DND-41 (cell line): ENCODE data around the gene PIGBOS1.

Experiments
- ATAC-seq: fragments of 200-7000 bp; cut with Tn5 transposase; 3 replicates; pipeline ENCODE4 v1.9.1; 2021; ENCODE audit warnings: low read depth; ENCODE audit not compliant: insufficient read depth
- DNase-seq: peaks from one replicate; pipeline ENCODE4 v3.0.0-alpha.2; 2020
- H2AFZ ChIP-seq: 2 replicates; pipeline ENCODE4 v1.6.0; 2012; ENCODE audit warnings: low read depth, low read length
- H3K27ac ChIP-seq: 2 replicates; pipeline ENCODE4 v1.5.1; 2012; ENCODE audit warnings: low read length, inconsistent platforms
- H3K27me3 ChIP-seq: fragments of 200-600 bp; sonication (generic); 2 replicates; pipeline ENCODE4 v1.6.0; 2012; ENCODE audit warnings: low read length, mild to moderate bottlenecking, inconsistent platforms; ENCODE audit not compliant: insufficient read depth, poor library complexity
- H3K36me3 ChIP-seq: 2 replicates; pipeline ENCODE4 v1.5.1; 2012; ENCODE audit warnings: low read length, inconsistent platforms; ENCODE audit not compliant: insufficient read depth
- H3K4me1 ChIP-seq: 2 replicates; pipeline ENCODE4 v1.5.1; 2012; ENCODE audit warnings: mild to moderate bottlenecking, low read length; ENCODE audit not compliant: insufficient read depth
- H3K4me2 ChIP-seq: 2 replicates; pipeline ENCODE4 v1.6.0; 2012; ENCODE audit warnings: mild to moderate bottlenecking, moderate library complexity, low read length, inconsistent platforms; ENCODE audit not compliant: insufficient read depth
- H3K4me3 ChIP-seq, 2 experiments: fragments of 200-600 bp in 1 of 2; shearing (Covaris generic) in 1 of 2; 2 replicates each; pipeline ENCODE4 v1.5.1; 2012 to 2016; ENCODE audit warnings: inconsistent platforms in 2 of 2, low read length in 2 of 2, mild to moderate bottlenecking in 2 of 2, low read depth in 1 of 2, moderate library complexity in 1 of 2
- H3K79me2 ChIP-seq: 2 replicates; pipeline ENCODE4 v1.6.0; 2012; ENCODE audit warnings: low read length, inconsistent platforms; ENCODE audit not compliant: insufficient read depth
- H3K9ac ChIP-seq: 2 replicates; pipeline ENCODE4 v1.6.0; 2012; ENCODE audit warnings: low read depth, mild to moderate bottlenecking, inconsistent platforms, low read length, moderate library complexity
- H3K9me3 ChIP-seq: 2 replicates; pipeline ENCODE4 v1.5.1; 2012; ENCODE audit warnings: low read length, moderate library complexity, mild to moderate bottlenecking, inconsistent platforms; ENCODE audit not compliant: insufficient read depth, severe bottlenecking
- H4K20me1 ChIP-seq: 2 replicates; pipeline ENCODE4 v1.6.0; 2012; ENCODE audit warnings: low read length; ENCODE audit not compliant: insufficient read depth
- CTCF ChIP-seq: IDR thresholded peaks from 2 replicates; pipeline ENCODE4 v1.5.1; 2012; ENCODE audit warnings: borderline replicate concordance, low read length, moderate library complexity, mild to moderate bottlenecking; ENCODE audit not compliant: poor library complexity, severe bottlenecking; ENCODE audit errors: extremely low read depth
- EZH2 ChIP-seq: IDR thresholded peaks from 3 replicates; pipeline ENCODE4 v1.6.1; 2012; ENCODE audit warnings: borderline replicate concordance, low read depth, mild to moderate bottlenecking, moderate library complexity, low read length, inconsistent platforms; ENCODE audit not compliant: severe bottlenecking

PIGBOS1 gene

GRCh38 chr15:55356985-55357585 lies 38.2 kb upstream of the PIGBOS1 start:
- no peak for ATAC-seq
- no peak for TF ChIP-seq CTCF
- no peak for TF ChIP-seq EZH2
- no peak overlapping the region for H3K27ac ChIP-seq
- H3K9ac ChIP-seq, result no peak overlapping the region
- H3K4me1 ChIP-seq, result no peaks in the 10 kb centered on the region
- H3K27me3 ChIP-seq, result no peaks in the 10 kb centered on the region
- H3K36me3 ChIP-seq, result peaks cover 26% of the 10 kb centered on the region; the same call in 1 of the 2 replicates
- no peak for DNase-seq
- H3K9me3 ChIP-seq, result no peaks in the 10 kb centered on the region
- no peak overlapping the region for H3K4me2 ChIP-seq
- no peak overlapping the region for H2AFZ ChIP-seq
- no peak overlapping the region for H3K4me3 ChIP-seq
- H3K79me2 ChIP-seq, result no peaks in the 10 kb centered on the region
- H4K20me1 ChIP-seq, result no peaks in the 10 kb centered on the region

DNA sequence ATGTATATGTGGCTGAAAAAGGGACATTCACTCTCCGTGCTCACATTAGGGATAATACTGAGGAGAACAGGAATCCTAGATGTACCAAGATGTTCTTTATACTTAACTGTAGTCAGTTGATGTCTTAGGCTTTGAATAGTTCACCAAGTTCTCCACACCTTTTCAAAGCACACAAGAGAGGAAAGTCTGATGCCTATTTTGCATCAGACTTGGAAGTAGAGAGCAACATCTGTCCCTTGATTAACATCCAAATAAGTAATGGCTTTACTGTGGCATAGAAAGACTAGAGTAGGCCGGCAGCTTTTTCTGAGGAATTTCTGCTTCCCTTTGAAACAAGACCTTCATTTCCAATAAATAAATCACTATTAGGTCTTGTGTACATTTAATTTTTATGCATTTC lies 34.1 kb upstream of the PIGBOS1 start:
- TF ChIP-seq EZH2 (no peak), CTCF (no peak)
- Histone ChIP-seq H3K36me3 (peaks cover 34% of the 10 kb centered on the region; the same call in 1 of the 2 replicates), H4K20me1 (no peaks in the 10 kb centered on the region), H3K4me3 (no peak overlapping the region), H3K27ac (no peak overlapping the region), H3K4me1 (no peaks in the 10 kb centered on the region), H3K4me2 (no peak overlapping the region), H3K27me3 (no peaks in the 10 kb centered on the region), H2AFZ (no peak overlapping the region), H3K79me2 (no peaks in the 10 kb centered on the region), H3K9ac (no peak overlapping the region), H3K9me3 (no peaks in the 10 kb centered on the region)
- DNase-seq, result no peak
- no peak for ATAC-seq

DNA sequence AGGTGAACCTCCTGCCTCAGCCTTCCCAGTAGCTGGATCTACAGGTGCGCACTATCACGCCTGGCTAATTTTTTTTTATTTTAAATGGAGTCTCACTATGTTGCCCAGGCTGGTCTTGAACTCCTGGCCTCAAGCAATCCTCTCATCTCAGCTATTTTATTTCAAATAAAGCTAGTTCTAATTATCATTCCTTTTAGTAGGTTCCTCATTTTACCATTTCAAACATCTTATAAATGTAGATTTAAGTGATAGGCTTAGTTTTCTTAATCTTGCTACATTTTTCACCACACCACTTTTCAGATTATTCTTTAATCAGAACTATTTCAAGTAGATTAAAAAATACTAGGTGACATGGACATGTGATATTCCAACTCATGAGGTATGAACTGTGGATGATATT lies 30.4 kb upstream of the PIGBOS1 start:
- no peak overlapping the region for H3K4me3 ChIP-seq
- H3K27ac ChIP-seq, result no peak overlapping the region
- H3K4me1 ChIP-seq, result no peaks in the 10 kb centered on the region
- DNase-seq, result no peak
- ATAC-seq, result no peak
- TF ChIP-seq EZH2 (no peak), CTCF (no peak)
- peaks cover 19% of the 10 kb centered on the region for H3K36me3 ChIP-seq
- no peaks in the 10 kb centered on the region for H3K9me3 ChIP-seq
- H2AFZ ChIP-seq, result no peak overlapping the region
- no peaks in the 10 kb centered on the region for H3K27me3 ChIP-seq
- H3K9ac ChIP-seq, result no peak overlapping the region
- H3K79me2 ChIP-seq, result no peaks in the 10 kb centered on the region
- no peak overlapping the region for H3K4me2 ChIP-seq
- H4K20me1 ChIP-seq, result no peaks in the 10 kb centered on the region
